Neural cell (in vitro differentiated cells): ENCODE data around the gene C19orf67. TPM values are rescaled to one million over a fixed set of nuclear protein-coding genes. Genes with fewer than 3 reads are reported as not detected.

Source experiments
- H2AFZ ChIP-seq: fragments of 200-600, 300-800 bp; sonication (generic), shearing (Covaris generic); 2 replicates; pipeline ENCODE4 v1.6.0; 2014; ENCODE audit warnings: low read depth, mild to moderate bottlenecking, antibody characterized with exemption, low read length, moderate library complexity
- H3F3A ChIP-seq: fragments of 200-600 bp; shearing (Covaris generic); 2 replicates; pipeline ENCODE4 v1.6.1; 2016; ENCODE audit warnings: mild to moderate bottlenecking, moderate library complexity, mixed read lengths, antibody characterized with exemption, low read length; ENCODE audit not compliant: insufficient read depth, poor library complexity, severe bottlenecking
- H3K27ac ChIP-seq: fragments of 200-600, 300-800 bp; sonication (generic), shearing (Covaris generic); 2 replicates; pipeline ENCODE4 v1.5.1; 2014; ENCODE audit warnings: mild to moderate bottlenecking, low read length, moderate library complexity
- H3K27me3 ChIP-seq: fragments of 300-800, 200-600 bp; sonication (generic), shearing (Covaris generic); 2 replicates; pipeline ENCODE4 v1.6.0; 2014; ENCODE audit warnings: mild to moderate bottlenecking, low read depth, low read length, moderate library complexity; ENCODE audit not compliant: insufficient read depth
- H3K36me3 ChIP-seq: fragments of 300-800, 200-600 bp; sonication (generic), shearing (Covaris generic); 2 replicates; pipeline ENCODE4 v1.5.1; 2014; ENCODE audit warnings: mild to moderate bottlenecking, antibody characterized with exemption, low read length, moderate library complexity; ENCODE audit not compliant: insufficient read depth
- H3K4me2 ChIP-seq: fragments of 300-800, 200-600 bp; sonication (generic), shearing (Covaris generic); 2 replicates; pipeline ENCODE4 v1.6.0; 2014; ENCODE audit warnings: mild to moderate bottlenecking, low read length
- H3K4me3 ChIP-seq: fragments of 300-800, 200-600 bp; sonication (generic), shearing (Covaris generic); 2 replicates; pipeline ENCODE4 v1.5.1; 2014; ENCODE audit warnings: mild to moderate bottlenecking, low read length, moderate library complexity
- H3K79me2 ChIP-seq: fragments of 200-600 bp; shearing (Covaris generic); replicated peaks from 2 replicates; pipeline ENCODE4 v1.6.0; 2014; ENCODE audit warnings: mild to moderate bottlenecking, low read length, moderate library complexity; ENCODE audit not compliant: insufficient read depth
- H3K9ac ChIP-seq: fragments of 300-800, 200-600 bp; sonication (generic), shearing (Covaris generic); 2 replicates; pipeline ENCODE4 v1.6.1; 2016; ENCODE audit warnings: mild to moderate bottlenecking, low read length, mixed read lengths
- H3K9me2 ChIP-seq: fragments of 200-600 bp; shearing (Covaris generic); 2 replicates; pipeline ENCODE4 v1.6.1; 2016; ENCODE audit warnings: mild to moderate bottlenecking, low read length, mixed read lengths; ENCODE audit not compliant: insufficient read depth
- H3K9me3 ChIP-seq: fragments of 200-600, 300-800 bp; sonication (generic), shearing (Covaris generic); 2 replicates; pipeline ENCODE4 v1.6.1; 2016; ENCODE audit warnings: mild to moderate bottlenecking, mixed run types, low read length, moderate library complexity, mixed read lengths
- H4K20me1 ChIP-seq: fragments of 200-600 bp; shearing (Covaris generic); 2 replicates; pipeline ENCODE4 v1.6.1; 2016; ENCODE audit warnings: mild to moderate bottlenecking, mixed run types; ENCODE audit not compliant: insufficient read depth
- CTCF ChIP-seq: fragments of 450-650 bp; IDR thresholded peaks from 2 replicates; pipeline ENCODE4 v1.5.1; 2014; ENCODE audit warnings: antibody characterized with exemption, mild to moderate bottlenecking, moderate library complexity; ENCODE audit not compliant: poor library complexity, severe bottlenecking
- EP300 ChIP-seq: fragments of 450-650 bp; conservative IDR thresholded peaks from 2 replicates; pipeline ENCODE4 v1.6.1; 2014; ENCODE audit warnings: antibody characterized with exemption, mild to moderate bottlenecking, moderate library complexity; ENCODE audit not compliant: poor library complexity, severe bottlenecking
- EZH2 ChIP-seq: fragments of 200-600, 300-800 bp; shearing (Covaris generic), sonication (generic); IDR thresholded peaks from 2 replicates; pipeline ENCODE4 v1.6.1; 2014; ENCODE audit warnings: antibody characterized with exemption, low read length, borderline replicate concordance, mild to moderate bottlenecking; ENCODE audit not compliant: insufficient read depth, poor library complexity, severe bottlenecking
- MXI1 ChIP-seq: fragments of 450-650 bp; conservative IDR thresholded peaks from 2 replicates; pipeline ENCODE4 v1.6.1; 2014; ENCODE audit warnings: antibody characterized with exemption, mild to moderate bottlenecking; ENCODE audit not compliant: poor library complexity, severe bottlenecking
- POLR2AphosphoS5 ChIP-seq: IDR thresholded peaks from 2 replicates; pipeline ENCODE4 v1.6.1; 2012
- RAD21 ChIP-seq: fragments of 450-650 bp; conservative IDR thresholded peaks from 2 replicates; pipeline ENCODE4 v1.6.1; 2014; ENCODE audit warnings: antibody characterized with exemption, mild to moderate bottlenecking, moderate library complexity
- REST ChIP-seq: IDR thresholded peaks from 2 replicates; pipeline ENCODE4 v1.6.1; 2012; ENCODE audit warnings: borderline replicate concordance
- SMC3 ChIP-seq: fragments of 450-650 bp; conservative IDR thresholded peaks from 2 replicates; pipeline ENCODE4 v1.6.1; 2014; ENCODE audit warnings: antibody characterized with exemption, mild to moderate bottlenecking, moderate library complexity; ENCODE audit not compliant: poor library complexity
- TAF1 ChIP-seq: IDR thresholded peaks from 2 replicates; pipeline ENCODE4 v1.6.1; 2012; ENCODE audit warnings: low read depth
- polyA plus RNA-seq: library from polyadenylated mRNA; depleted of rRNA; stranded (reverse); fragments of >200 nt; gene quantifications from 2 replicates; pipeline ENCODE4 v1.2.3, GENCODE V29; 2014

Gene C19orf67
- polyA plus RNA-seq, 1 donor from 2014 or later, result not detected

GRCh38 chr19:14097532-14098151 lies 12.1 kb upstream of the C19orf67 start:
- Histone ChIP-seq H3K27me3 (no peaks in the 10 kb centered on the region), H3K36me3 (peaks cover 12% of the 10 kb centered on the region), H3K4me3 (no peak overlapping the region), H4K20me1 (no peaks in the 10 kb centered on the region), H3K9ac (no peak overlapping the region), H3K9me2 (no peaks in the 10 kb centered on the region), H2AFZ (no peak overlapping the region), H3K79me2 (no peaks in the 10 kb centered on the region), H3K9me3 (peaks cover 3% of the 10 kb centered on the region), H3K4me2 (no peak overlapping the region), H3K27ac (no peak overlapping the region), H3F3A (no peaks in the 10 kb centered on the region)
- no peak for TF ChIP-seq POLR2AphosphoS5

GRCh38 chr19:14096272-14096992 lies 10.8 kb upstream of the C19orf67 start:
- Histone ChIP-seq H3K27me3 (no peaks in the 10 kb centered on the region), H2AFZ (no peak overlapping the region), H3K9me3 (peaks cover 3% of the 10 kb centered on the region), H3K9me2 (no peaks in the 10 kb centered on the region), H3K36me3 (peaks cover 12% of the 10 kb centered on the region), H3K9ac (no peak overlapping the region), H3K27ac (no peak overlapping the region), H3K79me2 (no peaks in the 10 kb centered on the region), H3F3A (peaks cover 1% of the 10 kb centered on the region), H4K20me1 (no peaks in the 10 kb centered on the region), H3K4me2 (no peak overlapping the region), H3K4me3 (no peak overlapping the region)
- TF ChIP-seq REST, result no peak
- no peak for TF ChIP-seq POLR2AphosphoS5
- no peak for TF ChIP-seq EP300
- no peak for TF ChIP-seq SMC3
- no peak for TF ChIP-seq EZH2
- no peak for TF ChIP-seq RAD21
- TF ChIP-seq TAF1, result no peak
- no peak for TF ChIP-seq CTCF
- no peak for TF ChIP-seq MXI1
